Smooth muscle cell (in vitro differentiated cells): ENCODE measurements around the gene ARHGAP42. TPM values are rescaled to one million over a fixed set of nuclear protein-coding genes. Genes with fewer than 3 reads are reported as not detected.

Source experiments
- DNase-seq: peaks from one replicate; lab custom pipeline; 2025; ENCODE audit not compliant: unreplicated experiment; lab: John Stamatoyannopoulos, UW
- H2AFZ ChIP-seq: fragments of 200-600 bp; sonication (generic); 2 replicates; pipeline ENCODE4 v1.6.0; 2016; ENCODE audit warnings: antibody characterized with exemption, low read depth, mild to moderate bottlenecking
- H3F3A ChIP-seq: fragments of 200-600 bp; sonication (generic); 2 replicates; pipeline ENCODE4 v1.6.0; 2017; ENCODE audit warnings: antibody characterized with exemption, low read depth
- H3K27ac ChIP-seq: fragments of 200-600 bp; sonication (generic); 2 replicates; pipeline ENCODE4 v1.5.1; 2016; ENCODE audit warnings: low read depth, mild to moderate bottlenecking
- H3K27me3 ChIP-seq: fragments of 200-600 bp; sonication (generic); 2 replicates; pipeline ENCODE4 v1.6.1; 2016; ENCODE audit warnings: low read depth, mild to moderate bottlenecking
- H3K36me3 ChIP-seq: fragments of 200-600 bp; sonication (generic); 2 replicates; pipeline ENCODE4 v1.5.1; 2016; ENCODE audit warnings: low read depth
- H3K4me1 ChIP-seq: fragments of 200-600 bp; sonication (generic); 2 replicates; pipeline ENCODE4 v1.5.1; 2016; ENCODE audit warnings: low read depth
- H3K4me2 ChIP-seq: fragments of 200-600 bp; sonication (generic); 2 replicates; pipeline ENCODE4 v1.6.0; 2016; ENCODE audit warnings: mild to moderate bottlenecking
- H3K4me3 ChIP-seq: fragments of 200-600 bp; sonication (generic); 2 replicates; pipeline ENCODE4 v1.5.1; 2016; ENCODE audit warnings: mild to moderate bottlenecking
- H3K79me2 ChIP-seq: fragments of 200-600 bp; sonication (generic); 2 replicates; pipeline ENCODE4 v1.6.0; 2016; ENCODE audit warnings: low read depth, mild to moderate bottlenecking
- H3K9ac ChIP-seq: fragments of 200-600 bp; sonication (generic); 2 replicates; pipeline ENCODE4 v1.6.0; 2016; ENCODE audit warnings: low read depth
- H3K9me3 ChIP-seq: fragments of 200-600 bp; sonication (generic); replicated peaks from 2 replicates; pipeline ENCODE4 v1.5.1; 2016; ENCODE audit warnings: low read depth
- H4K20me1 ChIP-seq: fragments of 200-600 bp; sonication (generic); 2 replicates; pipeline ENCODE4 v1.6.0; 2016; ENCODE audit warnings: low read depth
- CTCF ChIP-seq: fragments of 200-600 bp; sonication (generic); IDR thresholded peaks from 2 replicates; pipeline ENCODE4 v1.5.1; 2017; ENCODE audit warnings: borderline replicate concordance, mild to moderate bottlenecking, antibody characterized with exemption; ENCODE audit not compliant: insufficient read depth, poor library complexity, severe bottlenecking
- WGBS: methylation state at CpG from one replicate; pipeline ENCODE4 v1.1.7; 2016; ENCODE audit warnings: low lambda C conversion rate; 5-methylcytosine and 5-hydroxymethylcytosine counted together
- polyA plus RNA-seq: library from polyadenylated mRNA; unstranded; fragments of >200 nt; fragmentation: Nextera tagmentation; extraction: Ambion mirVana; gene quantifications from 2 replicates; pipeline ENCODE4 v1.2.1, GENCODE V29; 2016
- small RNA-seq: library from RNA; depleted of rRNA; stranded (forward); fragments of <200 nt; gene quantifications from one replicate; pipeline ENCODE3, GENCODE V24; 2014
- total RNA-seq: library from RNA; depleted of rRNA; stranded (reverse); fragments of >200 nt; gene quantifications from 2 replicates; pipeline ENCODE4 v1.2.3, GENCODE V29; 2014

The ARHGAP42 gene
- total and polyA plus RNA-seq, 2 experiments from 2014 or later, result 12.2 to 53.4 TPM

GRCh38 chr11:101035872-101036271 lies 348.8 kb downstream of the ARHGAP42 start:
- no peak for DNase-seq
- WGBS, result 90% methylated on average over 1 of the region's 1 CpG

More at GRCh38 chr11:101035872-101036271, 348.8 kb downstream of the ARHGAP42 start:
- Histone ChIP-seq H3K4me2 (no peak overlapping the region), H3K4me1 (no peaks in the 10 kb centered on the region), H4K20me1 (no peaks in the 10 kb centered on the region), H3K4me3 (no peak overlapping the region), H3K27me3 (no peaks in the 10 kb centered on the region), H3K79me2 (no peaks in the 10 kb centered on the region), H3K9ac (no peak overlapping the region), H3F3A (no peaks in the 10 kb centered on the region), H3K9me3 (no peaks in the 10 kb centered on the region), H3K36me3 (no peaks in the 10 kb centered on the region), H2AFZ (no peak overlapping the region), H3K27ac (no peak overlapping the region)
- no peak for TF ChIP-seq CTCF

Small RNA genes within 50 kb of the gene (small RNA-seq; reads per million reads assigned to genes)
- gene RN7SL222P, result not detected
